GM18868 (cell line): ENCODE data around the gene NWD2.
"Not testable (repeated sequence)": the region's sequence is repeated elsewhere in the genome, so short reads cannot be mapped to it uniquely, and the experiment has no call there.

Experiments
- ATAC-seq: cut with Tn5 transposase; IDR thresholded peaks from one replicate; pipeline ENCODE4 v1.9.1; 2021; ENCODE audit warnings: mild to moderate bottlenecking, moderate library complexity; ENCODE audit not compliant: unreplicated experiment

NWD2 gene

DNA sequence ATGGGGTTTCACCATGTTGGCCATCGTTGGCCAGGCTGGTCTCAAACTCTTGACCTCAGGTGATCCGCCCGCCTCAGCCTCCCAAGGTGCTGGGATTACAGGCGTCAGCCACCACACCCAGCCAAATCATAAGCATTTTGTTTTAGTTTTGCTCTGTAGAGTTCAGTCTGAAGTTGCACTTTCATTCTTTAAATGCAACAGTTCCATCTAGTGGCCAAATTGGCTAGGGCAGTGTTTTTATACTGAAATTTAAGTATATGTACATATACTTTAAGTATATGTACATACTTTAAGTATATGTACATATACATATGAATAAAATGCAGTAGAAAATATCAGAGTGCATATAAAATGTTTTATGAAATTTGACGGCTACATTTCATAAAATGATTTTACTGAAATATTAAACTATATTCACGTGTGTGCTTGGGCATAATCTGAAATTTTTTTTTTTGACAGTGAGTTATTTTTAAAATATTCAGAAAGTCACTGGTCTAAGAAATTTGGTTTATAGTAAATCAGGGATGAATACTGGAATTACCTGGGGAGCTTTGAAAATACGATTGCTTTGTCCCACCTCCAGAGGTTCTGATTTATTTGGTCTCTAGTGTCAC is 145.5 kb downstream of the NWD2 start:
- peak; percentile 74 for ATAC-seq

DNA sequence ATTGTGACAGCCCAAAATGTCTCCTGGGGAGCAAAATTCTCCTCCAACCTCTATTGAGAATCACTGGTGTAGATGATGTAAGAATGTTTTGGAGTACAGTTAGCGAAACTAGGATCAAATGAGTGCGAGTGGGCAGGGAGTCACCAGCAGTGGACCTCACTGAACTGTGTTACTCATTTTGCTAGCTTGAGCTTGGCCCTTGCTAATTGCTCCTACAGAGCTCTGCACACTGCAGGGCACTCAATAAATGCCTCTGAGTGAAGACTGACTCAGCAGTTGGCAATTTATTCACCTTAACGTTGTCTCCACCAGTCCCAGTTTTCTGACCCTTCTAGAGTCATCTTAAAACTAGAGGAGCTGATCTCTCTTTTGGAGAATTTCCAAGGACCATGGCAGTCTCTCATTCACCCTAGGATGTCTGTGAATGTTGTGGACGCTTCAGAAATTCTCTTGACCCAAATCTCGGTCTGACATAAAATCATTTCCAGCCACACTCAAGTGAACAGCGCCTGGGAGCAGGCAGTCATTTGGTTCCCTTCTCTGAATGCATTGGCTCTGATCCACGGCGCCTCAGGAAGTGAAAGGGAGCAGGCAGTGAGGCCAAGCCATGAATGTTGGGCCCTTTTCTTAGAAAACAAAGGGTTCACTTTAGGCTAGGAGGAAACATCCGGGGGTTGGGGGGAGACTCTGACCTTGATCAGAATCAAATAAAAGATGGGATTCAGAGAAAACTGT is 148.1 kb downstream of the NWD2 start:
- ATAC-seq: peak; percentile 38

DNA sequence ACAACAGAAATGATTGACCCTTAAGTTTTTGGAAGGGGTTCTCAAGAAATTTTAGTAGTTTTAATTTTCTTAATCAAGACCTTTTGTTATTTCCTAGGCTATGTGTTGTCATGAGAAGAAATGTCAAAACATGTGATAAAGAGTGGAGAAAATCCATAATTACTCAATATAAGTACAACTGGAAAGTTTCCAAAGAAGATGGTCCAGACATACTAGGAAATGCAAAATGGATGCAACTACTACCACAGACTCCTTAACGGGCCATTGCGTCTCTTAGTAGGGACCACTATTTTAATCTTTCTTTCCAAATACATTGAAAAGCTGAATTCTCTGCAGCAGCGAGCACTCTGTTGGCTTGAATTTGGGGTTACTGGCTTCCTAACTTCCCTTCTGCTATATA is 148.8 kb downstream of the NWD2 start:
- ATAC-seq: no peak

DNA sequence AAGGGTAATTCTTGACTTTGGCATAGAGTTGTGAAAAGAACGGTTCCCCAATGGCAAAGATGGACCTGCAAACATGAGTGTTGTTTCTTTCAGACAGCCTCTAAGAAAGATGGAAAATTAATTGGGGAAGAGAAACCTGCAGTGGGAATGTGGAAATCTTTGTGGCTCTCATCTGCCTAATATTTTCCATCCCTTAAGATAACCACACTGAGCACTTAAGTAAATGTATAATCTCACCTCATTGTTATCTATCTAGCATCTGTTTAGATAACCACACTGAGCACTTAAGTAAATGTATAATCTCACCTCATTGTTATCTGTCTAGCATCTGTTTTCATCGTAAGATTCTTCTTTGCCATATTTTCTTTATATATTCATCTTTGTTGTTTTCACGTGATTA is 149.3 kb downstream of the NWD2 start:
- no peak for ATAC-seq

DNA sequence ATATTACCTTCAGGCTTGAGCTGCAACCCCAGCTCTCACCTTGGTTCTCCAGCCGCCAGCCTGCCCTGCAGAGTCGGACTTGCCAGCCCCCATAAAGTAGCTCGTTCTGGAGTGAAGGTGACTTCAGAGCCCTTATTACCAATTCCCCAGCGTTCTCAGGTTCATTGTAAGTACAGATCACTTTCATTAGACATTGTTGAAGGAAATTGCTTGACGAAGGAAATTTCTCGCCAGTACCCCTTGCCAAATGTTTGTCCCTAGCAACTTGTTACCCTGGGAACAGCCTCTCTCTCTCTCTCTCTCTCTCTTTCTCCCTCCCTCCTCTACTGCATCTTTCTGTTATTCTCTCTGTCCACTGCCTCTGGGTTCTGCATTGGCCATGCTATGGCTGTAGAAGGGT is 153.0 kb downstream of the NWD2 start:
- ATAC-seq: no peak

DNA sequence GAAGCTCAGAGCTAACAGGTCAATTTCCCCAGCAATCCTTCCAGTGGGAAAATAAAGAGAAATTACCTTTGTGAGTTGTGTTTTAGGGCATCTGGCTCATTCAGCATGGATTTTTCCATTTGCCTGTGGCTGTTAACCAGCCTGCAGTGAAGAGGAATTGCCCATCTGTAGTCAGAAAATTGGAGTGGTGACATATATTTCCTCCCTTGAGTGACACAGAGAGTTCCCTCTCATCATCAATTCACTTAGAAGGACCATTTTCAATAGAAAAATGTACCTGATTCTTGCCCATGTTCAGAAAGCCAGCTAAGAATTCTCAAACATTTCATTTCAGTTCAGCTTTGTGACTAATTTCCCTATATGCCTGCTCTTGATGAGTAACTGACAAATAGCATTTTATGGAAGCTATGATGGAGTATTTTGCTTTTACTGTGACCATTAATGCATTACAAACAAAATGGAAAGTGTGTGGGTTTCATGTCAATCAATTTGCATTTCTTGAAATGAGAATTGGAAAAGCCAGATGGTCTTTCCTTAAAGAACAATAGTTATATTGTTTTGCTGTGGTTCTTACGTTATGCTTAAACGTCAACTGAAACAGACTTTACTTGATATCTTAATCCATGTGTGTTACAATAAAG is 155.8 kb downstream of the NWD2 start:
- ATAC-seq: peak; percentile 90

DNA sequence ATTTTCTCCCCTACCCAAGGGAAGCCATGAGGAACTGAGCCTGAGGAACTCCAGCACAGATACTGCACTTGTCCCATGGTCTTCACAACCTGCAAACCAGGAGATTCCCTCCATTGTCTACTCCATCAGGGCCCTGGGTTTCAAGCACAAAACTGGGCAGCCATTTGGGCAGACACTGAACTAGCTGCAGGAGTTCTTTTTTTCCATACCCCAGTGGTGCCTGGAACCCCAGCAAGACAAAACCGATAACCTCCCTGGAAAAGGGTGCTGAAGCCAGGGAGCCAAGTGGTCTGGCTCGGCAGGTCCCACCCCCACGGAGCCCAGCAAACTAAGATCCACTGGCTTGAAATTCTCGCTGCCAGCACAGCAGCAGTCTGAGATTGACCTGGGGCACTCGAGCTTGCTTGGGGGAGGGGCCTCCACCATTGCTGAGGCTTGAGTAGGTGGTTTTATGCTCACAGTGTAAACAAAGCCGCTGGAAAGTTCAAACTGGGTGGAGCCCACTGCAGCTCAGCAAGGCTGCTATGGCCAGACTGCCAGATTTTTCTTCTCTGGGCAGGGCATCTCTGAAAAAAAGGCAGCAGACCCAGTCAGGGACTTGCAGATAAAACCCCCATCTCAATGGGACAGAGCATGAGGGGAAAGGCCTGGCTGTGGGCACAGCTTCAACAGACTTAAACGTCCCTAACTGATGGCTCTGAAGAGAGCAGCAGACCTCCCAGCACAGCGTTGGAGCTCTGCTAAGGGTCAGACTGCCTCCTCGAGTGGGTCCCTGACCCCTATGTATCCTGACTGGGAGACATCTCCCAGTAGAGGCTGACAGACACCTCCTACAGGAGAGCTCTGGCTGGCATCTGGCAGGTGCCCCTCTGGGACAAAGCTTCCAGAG is 163.6 kb downstream of the NWD2 start:
- not testable (repeated sequence) for ATAC-seq

DNA sequence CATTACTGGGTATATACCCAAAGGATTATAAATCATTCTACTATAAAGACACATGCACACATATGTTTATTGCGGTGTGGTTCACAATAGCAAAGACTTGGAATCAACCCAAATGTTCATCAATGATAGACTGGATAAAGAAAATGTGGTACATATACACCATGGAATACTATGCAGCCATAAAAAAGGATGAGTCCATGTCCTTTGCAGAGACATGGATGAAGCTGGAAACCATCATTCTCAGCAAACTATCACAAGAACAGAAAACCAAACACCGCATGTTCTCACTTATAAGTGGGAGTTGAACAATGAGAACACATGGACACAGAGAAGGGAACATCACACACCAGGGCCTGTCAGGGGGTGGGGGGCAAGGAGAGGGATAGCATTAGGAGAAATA is 169.1 kb downstream of the NWD2 start:
- ATAC-seq: not testable (repeated sequence)

DNA sequence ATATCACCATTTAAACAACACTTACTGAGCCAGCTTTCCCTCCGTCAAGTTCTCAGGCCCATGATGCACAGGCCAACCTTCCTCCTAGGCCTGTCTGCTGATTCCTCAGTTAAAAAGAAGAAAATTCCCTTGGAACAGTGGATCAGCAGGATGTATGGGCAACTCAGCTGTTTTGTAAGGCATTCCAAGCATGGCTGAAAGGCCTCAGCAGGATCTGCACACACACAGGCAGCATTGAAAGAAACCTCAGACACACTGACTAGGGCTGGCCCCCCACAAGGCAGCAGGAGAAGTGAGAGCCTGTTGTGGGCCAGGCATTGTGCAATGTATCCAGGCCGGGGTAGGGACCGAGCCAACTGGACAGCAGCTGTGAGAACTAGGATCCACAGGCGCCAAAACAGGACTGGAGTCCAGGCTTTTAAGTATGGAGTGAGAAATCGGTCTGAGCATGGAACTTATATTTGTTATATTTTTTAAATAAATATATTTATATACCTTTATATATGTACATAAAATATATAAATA is 171.4 kb downstream of the NWD2 start:
- ATAC-seq: no peak

DNA sequence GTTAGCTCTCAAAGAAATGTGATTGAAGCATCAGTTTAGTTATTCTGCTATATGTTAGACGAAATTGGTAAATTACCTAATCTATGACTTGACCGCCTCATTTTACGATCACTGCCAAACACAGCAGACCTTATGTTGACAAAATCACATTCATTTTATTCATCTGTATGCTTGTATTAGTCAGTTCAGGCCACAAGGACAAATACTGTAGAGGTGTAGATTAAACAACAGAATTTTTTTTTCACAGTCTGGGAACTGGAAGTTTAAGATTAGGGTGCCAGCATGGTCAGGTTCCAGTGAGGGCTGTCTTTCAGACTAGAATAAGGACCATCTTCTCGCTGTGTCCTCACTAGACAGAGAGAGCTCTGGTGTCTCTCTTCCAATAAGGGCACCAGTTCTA is 177.1 kb downstream of the NWD2 start:
- ATAC-seq: no peak

DNA sequence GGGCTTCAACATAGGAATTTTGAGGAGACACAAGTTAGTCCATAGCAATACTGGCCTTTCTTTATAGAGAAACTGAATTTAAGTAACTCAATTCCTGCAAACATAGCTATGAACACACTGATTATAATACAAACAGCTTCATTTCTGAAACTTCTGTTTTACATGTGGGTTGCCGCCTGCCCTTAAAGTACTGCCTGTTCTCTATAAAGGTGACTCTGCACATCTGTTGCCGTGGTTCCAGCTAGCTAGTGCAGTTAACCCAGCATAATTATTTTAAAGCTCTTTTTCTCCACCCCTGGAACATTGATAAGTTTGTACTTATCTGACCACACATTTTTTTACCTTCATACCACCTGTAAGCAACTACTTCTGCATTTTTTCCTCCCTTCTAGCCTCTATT is 177.6 kb downstream of the NWD2 start:
- no peak for ATAC-seq

DNA sequence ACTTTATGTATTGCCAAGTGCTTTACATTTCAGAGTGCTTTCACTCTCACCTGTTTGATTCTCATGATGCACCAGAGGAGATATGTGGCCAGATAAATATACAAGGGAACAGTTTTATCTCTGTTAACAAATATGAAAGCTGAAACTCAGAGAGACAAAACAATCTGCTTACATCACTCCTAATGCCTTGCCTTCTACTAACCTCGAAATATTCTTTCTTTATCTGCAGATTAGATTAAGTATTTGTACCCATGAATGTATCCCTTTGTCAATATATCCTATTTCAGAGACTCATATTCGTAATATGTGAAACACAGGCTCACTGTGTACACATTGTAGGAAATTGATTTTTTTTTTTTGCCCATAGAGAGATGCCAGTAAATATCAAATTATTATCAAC is 178.1 kb downstream of the NWD2 start:
- no peak for ATAC-seq

DNA sequence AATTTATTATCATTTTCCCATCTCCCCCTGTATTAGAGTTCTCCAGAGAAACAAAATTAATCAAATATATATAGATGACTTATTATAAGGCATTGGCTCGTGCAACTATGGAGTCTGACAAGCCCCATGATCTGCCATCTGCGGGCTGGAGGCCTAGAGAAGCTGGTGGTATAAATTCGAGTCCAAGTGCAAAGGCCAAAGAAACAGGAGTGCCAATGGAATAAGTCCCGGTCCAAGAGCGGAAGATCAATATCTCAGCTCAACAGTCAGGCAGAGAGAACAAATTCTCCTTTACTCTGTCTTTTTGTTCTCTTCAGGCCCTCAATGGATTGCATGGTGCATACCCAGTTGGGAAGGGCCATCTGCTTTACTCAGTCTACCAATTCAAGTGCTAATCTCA is 178.8 kb downstream of the NWD2 start:
- ATAC-seq: no peak

DNA sequence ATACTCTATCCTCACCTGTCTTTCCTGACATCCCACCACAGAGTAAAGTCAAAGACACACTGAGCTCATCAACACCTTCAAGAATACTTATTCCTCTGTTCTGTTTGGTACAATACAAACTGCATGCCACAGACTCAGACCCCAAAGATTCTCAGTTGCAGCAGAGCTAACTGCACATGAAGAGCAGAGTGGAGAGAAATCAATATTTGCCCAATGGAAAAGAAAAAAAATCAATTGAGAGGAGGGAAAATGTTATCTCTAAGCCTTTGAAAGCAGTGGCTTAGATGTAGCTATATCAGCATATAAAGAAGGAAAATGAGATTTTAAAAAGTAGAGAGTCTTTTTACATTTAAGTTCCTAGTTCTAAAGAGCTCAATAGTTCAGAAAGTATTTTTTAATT is 180.2 kb downstream of the NWD2 start:
- ATAC-seq: no peak

DNA sequence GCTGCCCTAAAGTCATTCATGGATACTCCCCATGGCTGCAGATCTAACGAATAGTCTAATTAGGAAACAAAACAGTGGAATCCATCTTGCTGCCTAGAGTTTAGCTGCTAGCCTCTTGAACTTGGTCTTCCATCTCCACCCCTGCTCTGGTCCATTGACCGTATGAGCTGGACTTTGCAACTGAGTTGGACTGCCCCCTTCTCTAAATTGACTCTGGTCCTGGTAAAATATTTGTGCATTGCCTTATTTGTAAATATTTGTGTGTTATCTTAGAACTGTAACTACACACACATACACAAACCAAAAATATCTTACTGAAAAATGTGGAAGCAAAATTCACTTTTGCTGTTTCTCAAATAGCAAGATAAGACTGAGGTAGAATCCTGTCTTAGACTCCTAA is 181.3 kb downstream of the NWD2 start:
- no peak for ATAC-seq

DNA sequence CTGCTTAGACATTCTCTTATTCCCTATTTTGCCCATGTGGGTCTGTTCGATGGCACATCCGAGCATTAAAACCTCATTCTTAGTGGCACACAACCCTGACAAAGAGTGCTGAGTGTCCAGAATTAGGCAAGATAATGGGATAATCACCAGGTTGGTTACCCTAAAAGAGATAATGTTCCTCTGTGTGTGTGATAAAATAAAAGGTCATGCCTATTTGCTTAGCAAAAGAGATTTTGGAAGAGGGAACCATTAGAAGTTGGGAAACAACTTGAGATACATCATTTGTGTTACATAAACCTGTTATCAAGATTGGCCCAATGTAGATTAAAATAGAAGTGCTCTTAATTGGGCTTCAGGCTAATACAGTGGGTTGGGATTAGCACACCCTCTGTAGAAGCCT is 182.7 kb downstream of the NWD2 start:
- ATAC-seq: no peak

DNA sequence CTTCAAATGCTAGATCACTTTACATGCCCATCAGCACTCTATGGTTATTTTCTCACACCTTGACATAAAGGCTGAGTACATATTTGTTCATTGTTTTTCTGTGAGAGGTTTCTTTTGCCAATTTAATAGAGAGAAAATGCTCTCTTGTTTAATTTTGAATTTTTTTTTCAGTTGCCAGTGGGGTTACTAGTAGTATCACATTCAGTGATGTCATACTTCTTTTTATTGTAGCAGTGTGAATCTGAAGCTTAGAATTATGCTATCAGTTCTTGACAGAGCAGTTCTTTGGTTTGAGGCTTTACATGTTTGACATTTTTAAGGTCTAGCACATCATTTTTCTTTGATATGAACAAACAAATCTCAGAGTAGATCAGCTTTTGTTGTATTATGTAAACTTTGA is 185.4 kb downstream of the NWD2 start:
- no peak for ATAC-seq

DNA sequence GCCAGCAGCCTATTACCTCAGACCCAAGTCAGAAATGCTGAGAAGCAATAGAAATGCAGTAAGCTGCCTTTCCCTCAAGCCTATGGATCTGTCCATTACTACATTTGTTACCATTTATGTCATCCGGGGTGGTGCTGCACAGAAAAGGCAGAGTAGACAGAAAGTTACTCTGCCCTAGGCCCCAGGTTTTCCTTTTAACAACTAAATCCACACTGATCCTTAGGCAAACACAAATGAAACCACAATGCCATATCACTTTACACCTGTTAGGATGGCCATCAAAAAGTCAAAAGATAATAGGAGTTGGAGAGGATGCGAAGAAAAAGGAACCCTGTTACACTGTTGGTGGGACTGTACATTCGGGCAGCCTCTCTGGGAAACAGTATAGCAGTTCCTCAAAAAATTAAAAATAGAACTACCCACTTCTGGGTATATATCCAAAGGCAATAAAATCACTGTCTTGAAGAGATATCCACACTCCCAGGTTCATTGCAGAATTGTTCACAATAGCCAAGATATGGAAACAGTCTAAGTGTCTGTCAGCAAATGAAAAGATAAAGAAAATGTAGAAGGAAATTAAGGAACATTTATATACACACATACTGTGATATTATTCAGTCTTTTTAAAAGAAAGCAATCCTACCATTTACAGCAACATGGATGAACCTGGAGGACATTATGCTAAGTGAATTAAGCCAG is 186.3 kb downstream of the NWD2 start:
- ATAC-seq: no peak

DNA sequence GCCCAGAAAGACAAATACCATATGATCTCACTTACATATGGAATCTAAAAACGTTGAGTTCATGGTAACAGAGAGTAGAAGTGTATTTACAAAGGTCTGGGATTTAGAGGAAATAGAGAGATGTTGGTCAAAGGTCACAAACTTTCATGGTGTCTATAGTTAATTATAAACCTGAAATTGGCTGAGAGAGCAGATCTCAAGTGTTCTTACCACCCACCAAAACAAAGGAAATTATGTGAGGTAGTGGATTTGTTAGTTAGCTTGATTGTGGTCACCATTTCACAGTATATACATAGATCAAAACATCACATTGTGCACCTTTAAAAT is 186.8 kb downstream of the NWD2 start:
- no peak for ATAC-seq

DNA sequence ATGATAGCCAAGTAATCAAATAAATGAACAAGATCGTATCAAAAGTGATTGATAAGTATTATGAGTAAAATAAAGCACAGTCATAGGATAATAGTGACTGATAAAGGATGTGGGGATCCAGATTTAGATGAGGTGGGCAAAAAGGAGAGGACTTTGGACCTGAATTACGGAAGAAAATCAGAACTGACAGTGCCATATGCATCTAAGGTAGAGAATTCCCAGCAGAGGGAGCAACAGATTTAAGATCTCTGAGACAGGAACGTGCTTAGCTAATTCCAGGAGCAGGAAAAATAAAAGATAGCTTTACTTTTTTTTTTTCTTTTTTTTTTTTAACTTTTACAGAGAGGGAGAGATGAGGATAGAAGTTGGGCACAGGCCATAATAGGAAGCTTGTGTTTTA is 189.9 kb downstream of the NWD2 start:
- ATAC-seq: no peak

DNA sequence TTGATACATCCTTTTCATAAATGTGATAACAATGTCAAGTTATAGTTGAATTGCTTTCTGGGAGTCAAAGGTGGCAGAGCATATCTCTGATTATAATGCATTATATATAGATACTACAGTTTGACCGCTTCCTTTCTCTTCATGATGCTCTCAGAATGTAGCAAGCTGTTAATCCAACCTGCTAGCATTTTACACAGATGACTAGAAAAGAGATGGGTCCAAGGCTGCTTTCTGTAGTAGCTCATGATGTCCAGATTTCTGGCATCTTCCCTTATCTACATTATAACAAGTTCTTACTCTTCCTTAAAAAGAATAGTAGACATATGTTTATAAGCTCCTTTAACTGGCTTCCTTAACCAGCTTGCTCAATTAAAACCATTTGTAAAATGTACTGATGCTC is 192.0 kb downstream of the NWD2 start:
- ATAC-seq: no peak
